OCI-LY7 (cell line): Measurements from ENCODE around the gene HEYL.

Experiments
- CTCF ChIP-seq: fragments of 200-600 bp; sonication (generic); conservative IDR thresholded peaks from 2 replicates; pipeline ENCODE4 v1.5.1; 2014; ENCODE audit warnings: mild to moderate bottlenecking, antibody characterized with exemption, low read length, moderate library complexity, mixed read lengths
- EZH2phosphoT487 ChIP-seq: fragments of 200-600 bp; sonication (generic); IDR thresholded peaks from 2 replicates; pipeline ENCODE4 v1.6.1; 2018; ENCODE audit warnings: low read depth, borderline replicate concordance, mild to moderate bottlenecking, mixed run types, antibody characterized with exemption, low read length, moderate library complexity, mixed read lengths

GRCh38 chr1:39681294-39681693, 41.9 kb upstream of the HEYL start:
- TF ChIP-seq CTCF (no peak), EZH2phosphoT487 (no peak)
